GM19035 (cell line): ENCODE measurements around the gene CCDC183.
"Not testable (repeated sequence)": the region's sequence is repeated elsewhere in the genome, so short reads cannot be mapped to it uniquely, and the experiment has no call there.

ENCODE experiments used
- ATAC-seq: cut with Tn5 transposase; IDR thresholded peaks from one replicate; pipeline ENCODE4 v1.9.1; 2021; ENCODE audit not compliant: unreplicated experiment

Gene CCDC183

DNA sequence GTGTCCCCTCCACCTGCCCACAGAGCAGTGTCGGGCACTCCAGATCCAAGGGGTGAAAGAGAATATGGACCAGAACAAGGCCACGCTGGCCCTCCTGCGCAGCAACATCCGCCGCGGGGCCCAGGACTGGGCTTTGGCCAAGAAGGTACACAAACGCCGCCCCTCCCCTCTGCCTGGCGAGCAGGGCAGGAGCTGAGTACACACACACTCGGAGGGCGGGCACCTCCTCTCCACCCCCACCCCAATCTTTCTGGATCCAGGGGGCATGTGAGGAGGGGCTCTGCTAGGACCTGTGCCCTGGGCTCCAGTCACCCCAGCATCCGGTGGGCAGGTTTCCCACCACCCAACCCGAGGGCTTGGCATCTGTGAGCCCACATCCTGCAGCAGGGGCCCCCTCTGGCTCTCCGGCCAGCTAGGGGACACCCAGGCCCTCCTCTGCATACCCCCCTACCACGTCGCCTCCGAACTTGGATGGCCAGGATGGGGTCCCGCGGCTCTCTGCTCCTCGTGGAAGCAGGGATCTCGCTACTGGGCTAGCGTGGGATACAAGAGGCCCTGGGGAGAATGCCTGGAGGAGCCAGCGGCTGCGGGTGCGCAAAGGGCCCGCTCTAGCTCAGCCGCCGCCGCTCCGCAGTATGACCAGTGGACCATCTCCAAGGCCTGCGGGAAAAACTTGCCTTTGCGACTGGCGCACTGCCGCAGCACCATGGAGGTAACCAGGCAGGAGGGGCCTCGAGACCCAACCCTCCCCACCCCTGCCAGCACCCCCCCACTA is 3.1 kb downstream of the CCDC183 start:
- ATAC-seq: no peak

DNA sequence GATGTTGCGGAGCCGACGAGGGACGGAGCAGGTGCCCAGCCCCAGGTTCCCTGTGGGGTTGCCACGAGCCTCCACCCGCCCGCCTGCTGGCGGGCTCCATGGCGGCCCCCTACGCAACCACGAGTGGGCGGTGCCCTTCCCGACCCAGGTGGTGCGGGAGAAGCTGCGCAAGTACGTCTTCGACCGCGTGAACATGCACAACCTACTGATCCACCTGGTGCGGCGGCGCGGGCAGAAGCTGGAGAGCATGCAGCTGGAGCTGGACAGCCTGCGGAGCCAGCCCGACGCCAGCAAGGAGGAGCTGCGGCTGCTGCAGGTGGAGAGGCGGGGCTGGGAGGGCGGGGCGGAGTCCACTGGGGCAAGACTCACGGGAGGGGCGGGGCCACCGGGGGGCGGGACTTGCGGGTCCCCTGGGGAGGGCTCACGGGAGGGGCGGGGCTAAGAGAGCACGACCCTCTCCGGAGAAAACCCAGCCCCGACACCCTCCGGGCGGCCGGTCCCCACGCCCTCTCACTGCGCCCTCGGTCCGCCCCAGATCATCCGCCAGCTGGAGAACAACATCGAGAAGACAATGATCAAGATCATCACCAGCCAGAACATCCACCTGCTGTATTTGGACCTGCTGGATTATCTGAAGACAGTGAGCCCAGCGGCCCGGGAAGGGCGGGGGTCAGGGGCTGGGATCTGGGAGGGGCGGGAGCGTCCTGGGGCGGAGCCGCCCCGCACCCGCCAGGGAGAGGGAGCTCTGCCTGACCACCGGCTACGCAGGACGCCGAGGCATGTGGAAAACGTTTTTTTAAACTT is 3.9 kb downstream of the CCDC183 start:
- no peak for ATAC-seq

DNA sequence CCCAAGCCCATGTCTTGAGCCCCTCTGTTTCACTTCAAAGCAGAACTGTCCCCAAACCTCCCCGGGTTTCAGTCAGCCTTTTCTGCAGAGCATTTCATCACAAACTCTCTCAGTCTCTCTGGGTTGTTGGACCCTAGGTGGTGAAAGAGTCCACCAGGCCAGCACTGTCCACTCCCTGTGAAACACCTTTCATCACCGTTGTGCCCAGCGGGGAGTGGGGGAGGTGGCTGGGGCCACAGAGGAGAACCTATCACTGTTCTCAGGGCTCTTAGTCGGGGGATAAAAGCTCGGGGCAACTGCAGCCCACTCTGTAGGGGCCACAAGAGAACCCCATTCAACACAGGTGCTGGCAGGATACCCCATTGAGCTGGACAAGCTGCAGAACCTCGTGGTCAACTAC is 6.2 kb downstream of the CCDC183 start:
- ATAC-seq: no peak

DNA sequence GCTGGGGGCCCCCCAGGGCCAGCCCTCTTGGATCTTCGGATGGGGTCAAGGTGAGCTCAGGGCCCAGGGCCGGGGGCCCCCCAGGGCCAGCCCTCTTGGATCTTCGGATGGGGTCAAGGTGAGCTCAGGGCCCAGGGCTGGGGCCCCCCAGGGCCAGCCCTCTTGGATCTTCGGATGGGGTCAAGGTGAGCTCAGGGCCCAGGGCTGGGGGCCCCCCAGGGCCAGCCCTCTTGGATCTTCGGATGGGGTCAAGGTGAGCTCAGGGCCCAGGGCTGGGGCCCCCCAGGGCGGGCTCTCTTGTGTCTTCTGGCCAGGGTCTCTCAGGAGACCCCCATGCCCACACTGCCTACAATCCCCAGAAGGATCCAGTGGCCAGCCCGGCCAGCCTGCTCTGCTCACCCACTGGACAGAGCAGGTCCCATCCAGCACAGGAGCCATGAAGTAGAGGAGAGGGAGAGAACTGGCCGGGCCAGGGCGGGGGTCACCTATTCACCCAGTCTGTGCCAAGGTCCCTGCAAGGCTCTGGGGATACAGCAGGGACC is 6.9 kb downstream of the CCDC183 start:
- not testable (repeated sequence) for ATAC-seq

DNA sequence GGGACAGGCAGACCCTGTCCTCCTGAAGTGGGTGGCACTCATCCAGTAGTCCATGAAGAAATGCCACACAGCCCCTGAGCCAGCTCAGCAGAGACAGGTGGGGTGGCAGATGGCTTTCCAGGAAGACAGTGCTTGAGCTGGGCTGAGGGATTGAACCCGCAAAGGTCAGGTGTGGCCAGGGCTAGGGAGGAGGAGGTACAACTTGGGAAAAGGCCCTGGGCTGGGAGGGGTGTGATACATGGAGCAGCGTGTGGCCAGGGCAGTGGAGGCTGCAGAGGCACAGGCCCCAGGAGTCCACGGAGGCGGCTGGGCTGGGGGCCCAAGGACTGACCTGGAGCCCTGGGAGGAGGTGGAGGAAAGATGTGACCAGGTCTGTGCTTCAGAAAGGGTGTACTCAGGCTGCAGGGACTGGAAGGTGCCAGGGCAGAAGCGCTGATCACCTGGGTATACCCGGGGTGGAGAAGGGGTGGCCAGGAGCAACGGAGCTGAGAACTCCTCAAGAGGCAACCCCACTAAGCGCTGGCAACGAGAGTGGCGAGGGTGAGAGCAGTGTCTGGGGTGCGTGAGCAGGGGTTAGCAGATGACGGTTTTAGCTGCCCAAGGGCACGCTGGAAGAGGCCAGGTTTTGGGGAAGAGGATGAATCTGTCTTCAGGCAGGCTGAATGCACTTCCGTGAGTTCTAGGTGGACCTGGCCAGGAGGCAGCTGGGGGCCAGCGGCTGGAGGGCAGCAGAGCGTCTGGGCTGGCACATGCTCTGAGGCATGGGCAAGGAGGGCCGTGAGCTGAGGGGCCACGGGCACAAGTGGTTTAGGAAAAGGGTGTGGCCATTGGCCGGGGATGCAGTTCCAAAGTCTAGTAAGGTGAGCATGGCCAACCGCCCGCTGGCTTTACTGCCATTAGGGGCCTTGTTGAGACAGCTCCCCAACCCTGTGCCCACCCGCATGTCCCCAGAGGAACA is 7.7 kb downstream of the CCDC183 start:
- ATAC-seq: no peak

DNA sequence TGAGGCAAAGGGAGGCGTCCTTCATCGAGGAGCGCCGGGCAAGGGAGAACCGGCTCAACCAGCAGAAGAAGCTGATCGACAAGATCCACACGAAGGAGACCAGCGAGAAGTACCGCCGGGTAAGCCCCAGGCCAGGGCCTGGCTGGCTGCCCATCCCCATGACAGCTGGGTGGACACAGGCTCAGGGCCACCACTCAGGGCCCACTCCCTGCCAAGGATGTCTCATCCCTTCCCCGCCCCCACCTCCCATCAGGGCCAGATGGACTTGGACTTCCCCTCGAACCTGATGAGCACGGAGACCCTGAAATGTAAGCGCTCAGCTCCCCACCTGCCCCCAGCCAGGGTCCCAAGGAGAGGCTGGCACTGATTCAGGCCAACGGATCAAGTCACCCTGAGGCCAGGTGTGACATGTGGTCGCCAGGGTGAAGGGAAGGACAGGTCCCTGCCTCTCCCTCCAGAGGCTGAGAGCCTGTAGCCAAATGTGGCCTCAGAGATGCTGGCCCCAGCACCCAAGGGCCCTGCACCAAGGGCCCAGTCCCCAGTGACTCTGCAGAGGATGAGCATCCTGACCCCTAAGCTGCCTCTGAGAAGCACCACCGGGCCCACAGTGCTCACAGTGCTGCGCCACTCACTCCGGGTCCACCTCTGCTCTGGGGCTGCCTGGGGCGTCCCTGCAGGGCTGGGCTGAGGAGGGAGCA is 8.5 kb downstream of the CCDC183 start:
- ATAC-seq: no peak

DNA sequence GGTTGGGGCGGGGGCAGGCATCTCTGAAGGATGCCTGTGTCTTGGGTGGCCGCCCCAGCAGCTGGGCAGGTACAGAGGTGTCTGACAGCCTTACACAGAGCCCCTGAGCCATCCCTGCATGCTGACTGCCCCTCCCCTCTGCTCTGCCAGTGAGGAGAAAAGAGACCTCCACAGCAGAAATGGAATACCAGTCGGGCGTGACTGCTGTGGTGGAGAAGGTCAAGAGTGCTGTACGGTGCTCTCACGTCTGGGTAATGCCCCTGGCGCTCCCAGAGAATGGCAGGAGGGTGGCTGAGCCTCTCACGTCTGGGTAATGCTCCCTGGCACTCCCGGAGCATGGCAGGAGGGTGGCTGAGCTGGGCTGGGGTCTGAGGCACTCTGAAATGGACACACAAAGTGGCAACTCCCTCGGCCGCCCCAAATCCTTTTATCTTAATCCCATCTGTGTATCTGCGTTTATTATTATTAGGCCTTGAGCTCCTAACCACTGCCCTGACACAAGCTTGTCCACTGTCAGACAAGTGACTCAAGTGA is 9.1 kb downstream of the CCDC183 start:
- ATAC-seq: no peak

DNA sequence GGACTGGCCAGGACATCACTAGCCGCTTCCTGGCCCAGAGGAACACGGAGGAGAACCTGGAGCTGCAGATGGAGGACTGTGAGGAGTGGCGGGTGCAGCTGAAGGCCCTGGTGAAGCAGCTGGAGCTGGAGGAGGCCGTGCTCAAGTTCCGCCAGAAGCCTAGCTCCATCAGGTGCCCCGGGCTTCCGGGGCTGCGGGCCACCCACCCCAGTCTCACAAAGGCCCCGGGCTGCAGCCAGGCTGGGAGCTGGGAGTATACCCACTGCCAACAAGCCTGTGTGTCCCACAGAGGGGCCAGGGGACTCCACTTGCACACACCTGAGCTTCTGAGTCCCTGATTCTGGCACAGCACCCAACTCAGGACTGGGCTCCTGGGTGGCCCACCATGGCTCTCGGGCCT is 9.9 kb downstream of the CCDC183 start:
- ATAC-seq: no peak

DNA sequence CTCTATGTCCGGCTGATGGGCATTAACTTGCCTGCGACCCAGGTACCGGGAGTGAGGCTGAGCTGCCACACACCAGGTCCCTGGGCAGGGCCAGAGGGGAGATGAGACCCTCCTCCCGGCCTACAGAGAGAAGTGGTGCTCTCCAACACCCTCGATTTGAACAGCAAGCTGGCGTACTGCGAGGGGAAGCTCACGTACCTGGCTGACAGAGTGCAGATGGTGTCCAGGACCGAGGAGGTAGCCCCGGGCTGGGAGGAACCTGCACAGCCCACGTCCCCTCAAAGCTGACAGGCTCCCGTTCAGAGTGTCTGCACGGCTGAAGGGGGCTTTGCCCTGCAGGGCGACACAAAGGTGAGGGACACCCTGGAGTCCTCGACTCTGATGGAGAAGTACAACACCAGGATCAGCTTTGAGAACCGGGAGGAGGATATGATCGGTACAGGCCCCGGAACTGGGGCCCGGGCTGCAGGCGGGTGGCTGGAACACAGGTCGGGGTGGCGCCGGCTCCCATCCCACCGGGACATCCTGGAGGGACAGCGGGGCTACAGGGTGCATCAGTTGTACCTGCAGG is 10.6 kb downstream of the CCDC183 start:
- no peak for ATAC-seq

DNA sequence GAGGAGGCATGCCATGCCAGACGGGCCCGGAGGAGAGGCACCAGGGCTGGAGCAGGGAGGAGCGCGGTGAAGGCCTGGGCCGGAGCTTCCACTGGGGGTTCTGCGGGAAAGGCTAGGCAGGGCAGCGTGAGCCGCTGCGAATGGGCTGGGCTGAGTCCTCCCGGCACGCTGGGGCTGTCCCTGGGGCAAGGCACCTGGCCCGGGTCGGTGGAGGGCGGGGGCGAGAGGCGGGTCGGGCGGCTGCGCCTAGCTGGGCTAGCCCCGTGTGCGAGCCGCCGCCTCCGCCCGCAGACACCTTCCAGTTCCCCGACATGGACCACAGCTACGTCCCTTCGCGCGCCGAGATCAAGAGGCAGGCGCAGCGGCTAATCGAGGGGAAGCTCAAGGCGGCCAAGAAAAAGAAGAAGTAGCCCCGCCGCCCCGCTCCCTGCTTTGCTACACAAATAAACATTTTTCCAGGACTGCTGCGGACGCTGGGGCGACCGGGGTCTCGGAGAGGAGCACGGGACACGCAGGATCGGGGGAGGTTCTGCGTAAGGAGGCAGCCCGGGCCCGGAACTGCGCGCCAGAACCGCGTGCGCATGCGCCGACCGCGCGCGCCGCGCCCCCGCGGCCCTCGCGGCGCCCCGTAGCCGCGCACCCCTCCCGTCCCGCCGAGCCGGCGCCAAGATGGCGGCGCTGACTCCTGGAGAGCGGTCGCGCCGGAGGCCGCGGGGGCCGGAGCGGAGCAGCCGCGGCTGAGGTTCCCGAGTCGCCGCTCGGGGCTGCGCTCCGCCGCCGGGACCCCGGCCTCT is 11.3 kb downstream of the CCDC183 start, which contains the start of gene RABL6:
RABL6 (plus strand) TSS at position 668 of the 794 bp plus-strand sequence. CDS start 249 bp downstream, outside the sequence.
- ATAC-seq: peak; percentile 77

DNA sequence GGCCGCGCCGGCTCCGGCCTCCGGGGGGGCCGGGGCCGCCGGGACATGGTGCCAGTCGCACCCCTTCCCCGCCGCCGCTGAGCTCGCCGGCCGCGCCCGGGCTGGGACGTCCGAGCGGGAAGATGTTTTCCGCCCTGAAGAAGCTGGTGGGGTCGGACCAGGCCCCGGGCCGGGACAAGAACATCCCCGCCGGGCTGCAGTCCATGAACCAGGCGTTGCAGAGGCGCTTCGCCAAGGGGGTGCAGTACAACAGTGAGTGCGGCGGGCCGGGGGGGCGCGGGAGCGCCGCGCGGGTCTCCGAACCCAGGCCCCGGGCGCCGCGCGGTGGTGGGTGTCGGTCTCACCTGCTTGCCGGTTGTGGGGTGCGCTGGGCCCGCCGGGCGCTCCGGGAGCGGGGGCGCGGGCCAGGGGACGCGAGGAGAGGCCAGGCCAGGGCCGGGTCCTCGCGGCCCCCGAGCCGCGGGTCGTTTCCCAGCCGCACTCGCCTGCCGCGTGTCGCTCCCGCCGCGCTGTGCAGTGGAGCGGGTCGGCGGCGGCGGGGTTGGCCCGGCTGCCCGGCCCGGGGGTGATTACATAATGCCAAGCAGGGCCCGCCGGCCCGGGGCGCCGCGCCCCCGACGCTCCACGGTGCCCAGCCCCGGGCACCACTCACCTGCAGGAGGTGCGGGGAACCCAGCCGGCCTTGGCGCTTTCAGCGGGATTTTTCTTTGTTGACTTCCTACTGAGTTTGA is 12.1 kb downstream of the CCDC183 start:
- peak; percentile 39 for ATAC-seq

DNA sequence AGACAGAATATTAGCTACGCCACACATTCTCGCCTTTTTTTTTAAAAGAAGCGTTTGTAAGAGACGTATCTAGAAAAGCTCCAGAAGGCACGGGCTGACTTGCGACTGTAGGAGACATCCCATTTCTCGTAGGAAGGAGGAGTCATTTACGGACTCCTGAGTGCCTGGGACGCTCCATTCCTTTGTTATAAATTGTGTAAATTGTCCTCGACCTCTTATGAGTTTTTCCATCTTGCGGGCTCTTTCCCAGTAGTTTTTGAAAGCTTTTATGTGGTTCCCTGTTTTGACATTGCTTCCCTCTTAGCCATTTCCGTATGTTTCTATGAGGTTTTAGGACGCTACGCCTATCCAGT is 12.6 kb downstream of the CCDC183 start:
- ATAC-seq: no peak

DNA sequence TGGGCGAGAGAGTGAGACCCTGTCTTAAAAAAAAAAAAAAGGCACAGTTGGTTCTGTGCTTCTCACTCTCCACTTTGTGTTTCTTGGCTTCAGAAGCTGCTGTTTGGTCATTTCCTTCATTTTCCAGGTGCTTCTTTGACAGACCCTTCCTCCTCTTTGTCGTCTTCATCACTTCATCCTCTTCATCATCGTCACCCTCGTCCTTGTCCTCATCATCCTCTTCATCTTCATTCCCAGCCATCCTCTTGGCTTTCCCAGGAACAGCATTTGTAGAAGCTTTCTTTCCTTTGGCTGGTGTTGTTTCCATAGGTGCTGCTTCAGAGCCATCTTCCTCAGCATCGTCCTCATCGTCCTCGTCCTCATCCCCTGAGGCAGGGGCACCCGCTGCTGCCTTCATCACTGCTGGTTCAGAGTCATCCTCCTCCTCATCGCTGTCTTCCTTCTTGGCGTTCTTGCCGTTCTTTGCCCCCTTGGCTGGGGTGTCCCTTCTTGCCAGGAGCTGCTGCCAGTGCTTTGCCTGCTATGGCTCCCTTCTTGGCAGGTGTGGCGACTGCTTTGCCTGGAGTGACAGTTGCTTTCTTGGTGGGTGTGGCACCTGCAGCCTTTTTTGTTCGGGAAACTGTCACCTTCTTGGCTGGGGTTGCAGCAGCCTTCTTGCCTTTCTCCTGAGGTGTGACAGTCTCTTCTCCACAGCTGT is 18.7 kb downstream of the CCDC183 start:
- ATAC-seq: no peak

DNA sequence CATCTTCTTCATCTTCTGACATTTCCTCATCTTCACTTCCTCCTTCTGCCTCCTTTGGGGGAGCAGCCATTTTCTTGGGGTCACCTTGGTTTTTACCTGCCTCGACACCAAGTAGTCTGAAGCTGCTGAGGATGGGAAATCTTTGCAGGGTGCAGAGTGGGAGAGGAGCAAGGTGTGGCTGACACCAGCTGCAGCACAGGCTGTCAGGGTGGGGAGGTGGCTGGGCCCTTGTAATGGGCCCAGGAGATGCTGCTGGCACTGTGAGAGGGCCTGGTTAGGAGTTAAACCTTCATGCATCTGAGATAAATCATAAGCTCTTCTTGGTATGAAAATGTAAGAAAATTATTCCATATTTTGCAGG is 19.3 kb downstream of the CCDC183 start:
- no peak for ATAC-seq

DNA sequence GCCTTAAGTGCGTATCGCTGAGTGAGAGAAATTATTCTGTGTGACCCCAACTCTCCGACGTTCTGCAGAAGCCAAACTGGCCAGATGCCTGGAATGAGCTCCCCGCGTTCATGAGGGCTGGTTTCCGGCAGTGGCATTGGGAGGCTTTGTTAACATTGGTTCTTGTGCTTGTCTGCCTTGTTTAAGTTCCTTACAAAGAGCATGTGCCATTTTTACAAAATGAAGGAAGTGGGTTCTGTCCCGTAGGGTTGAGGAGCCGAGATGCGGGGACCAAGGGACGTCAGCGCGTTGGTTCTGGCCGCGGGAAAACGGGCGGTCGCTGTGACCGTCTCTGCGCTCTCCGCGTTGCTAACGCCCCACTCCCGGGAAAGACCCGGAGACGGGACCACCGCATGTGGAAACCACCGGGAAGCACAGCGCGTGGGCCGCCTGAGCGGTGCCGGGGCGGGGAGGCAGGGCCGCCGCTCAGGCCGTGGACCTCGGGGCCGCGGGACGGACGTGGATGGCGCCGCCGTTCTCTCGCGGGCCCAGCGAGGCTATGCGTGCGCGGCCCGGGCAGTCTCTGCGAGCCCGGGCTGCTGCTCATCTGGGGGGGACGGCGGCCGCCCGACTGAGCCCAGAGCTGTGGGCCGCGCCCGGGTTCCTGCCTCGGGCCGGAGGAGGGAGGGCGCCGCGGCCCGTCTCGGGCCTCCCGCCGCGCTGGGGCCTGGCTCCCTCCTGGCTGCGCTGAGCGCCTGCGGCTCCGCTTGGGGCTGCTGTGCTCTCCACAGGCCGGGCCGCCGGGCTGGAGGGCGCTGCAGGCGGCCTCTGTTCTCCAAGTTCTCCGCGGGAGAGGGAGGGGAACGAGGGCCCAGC is 25.1 kb downstream of the CCDC183 start:
- ATAC-seq: no peak

DNA sequence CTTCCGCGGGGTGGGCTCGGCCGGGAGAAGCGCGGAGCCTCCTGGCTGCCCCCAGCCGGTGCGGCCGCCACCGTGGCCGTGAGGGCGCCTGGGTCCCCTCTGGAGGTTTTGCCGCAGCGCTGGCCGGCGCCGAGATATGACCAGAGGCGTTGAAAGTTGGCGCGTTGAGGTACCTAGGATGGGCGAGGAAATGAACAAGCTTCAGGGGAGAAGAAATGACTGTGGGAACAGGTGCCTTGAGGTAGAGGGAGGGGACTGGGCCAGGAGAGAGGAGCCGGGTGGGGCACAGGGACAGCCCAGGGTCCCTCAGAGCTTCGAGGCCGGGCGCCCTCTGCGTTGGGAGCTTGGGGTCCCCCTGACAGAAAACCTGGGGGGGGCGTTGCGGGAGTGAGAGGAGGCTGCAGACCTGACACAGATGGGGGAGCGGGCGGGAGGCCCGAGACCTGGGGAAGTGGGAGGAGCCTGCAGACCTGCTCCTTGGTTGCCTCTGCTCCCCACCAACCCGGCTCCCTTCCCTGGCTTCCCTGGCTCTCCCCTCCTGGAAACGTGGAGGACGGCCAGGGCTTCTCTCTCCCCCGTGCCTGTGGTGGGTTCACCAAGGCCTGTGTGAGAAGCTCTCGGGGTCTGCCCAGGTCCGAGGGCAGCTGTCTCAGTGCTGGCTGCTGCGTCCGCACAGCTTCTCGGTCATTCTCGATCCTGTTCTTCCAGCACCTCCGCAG is 25.8 kb downstream of the CCDC183 start:
- ATAC-seq: no peak
